ENCODE results near the gene CALB2. TPM values are rescaled to one million over a fixed set of nuclear protein-coding genes. Genes with fewer than 3 reads are reported as not detected.

Gene CALB2
- total and polyA plus RNA-seq, 2 donors (not counting 3 experiments of a cell fraction or from before 2014, with no cell fraction given) = not detected

GRCh38 chr16:71345031-71345430 lies 13.5 kb upstream of the CALB2 start:
- no peak for FAIRE-seq
- Histone ChIP-seq H3K79me2 (ENCODE audit: control insufficient read depth, insufficient read depth, low read length) (no peaks in the 10 kb centered on the region), H3K4me2 (ENCODE audit: insufficient read depth, low read length) (no peak overlapping the region), H3K9me1 (replicated peaks; ENCODE audit: control insufficient read depth, extremely low read depth, insufficient read depth, low read length) (no peaks in the 10 kb centered on the region), H3K27ac (ENCODE audit: insufficient read depth, low read depth, low read length) (no peak overlapping the region), H3K9me3 (replicated peaks; ENCODE audit: control insufficient read depth, insufficient read depth, low read length) (no peaks in the 10 kb centered on the region), H3K4me3 (replicated peaks in 1 of 3; ENCODE audit: insufficient read depth in 1 of 3, low read depth in 1 of 3, low read length in 3 of 3) (no peak overlapping the region), H4K20me1 (replicated peaks; ENCODE audit: control insufficient read depth, extremely low read depth, insufficient read depth, low read length) (no peaks in the 10 kb centered on the region), H3K36me3 (ENCODE audit: control insufficient read depth in 2 of 2, extremely low read depth in 1 of 2, insufficient read depth in 2 of 2, low read length in 2 of 2) (no peaks in the 10 kb centered on the region), H3K27me3 (ENCODE audit: control insufficient read depth in 2 of 2, insufficient read depth in 2 of 2, low read length in 2 of 2) (no peaks in the 10 kb centered on the region), H2AFZ (ENCODE audit: low read depth, low read length) (no peak overlapping the region), H3K9ac (replicated peaks; ENCODE audit: extremely low read depth, insufficient read depth, low read length) (no peak overlapping the region), H3K4me1 (ENCODE audit: control insufficient read depth, extremely low read depth, insufficient read depth, low read length) (no peaks in the 10 kb centered on the region)
- DNase-seq (ENCODE audit: low read depth, low spot score) = no peak
- POLR2A ChIA-PET = no interaction called here
- intact Hi-C loops (cut with micrococcal nuclease) = no loop called here
- no TSS peak for BruUV-seq (replicated peaks)
- CTCF ChIA-PET = interaction anchor here (2.8 kb wide), 1 partner anchor 33 kb away, joined by 8 read pairs; no protein-coding TSS in a partner anchor
- no peak for TF ChIP-seq FOS (IDR thresholded peaks at IDR 0.05; ENCODE audit: borderline replicate concordance, insufficient read depth, low read length)
- dilution Hi-C loops (cut with MboI; ENCODE audit: extremely low pct_ligation_motif_present, low sequenced_read_pairs) = no loop called here

- no peaks in the 10 kb centered on the region for H4K20me1 ChIP-seq (replicated peaks; ENCODE audit: control insufficient read depth, extremely low read depth, insufficient read depth, low read length)
- H3K9me3 ChIP-seq (replicated peaks; ENCODE audit: control insufficient read depth, insufficient read depth, low read length) = no peaks in the 10 kb centered on the region
- H3K79me2 ChIP-seq (ENCODE audit: control insufficient read depth, insufficient read depth, low read length) = no peaks in the 10 kb centered on the region
- H3K9me1 ChIP-seq (replicated peaks; ENCODE audit: control insufficient read depth, extremely low read depth, insufficient read depth, low read length) = no peaks in the 10 kb centered on the region
- H3K9ac ChIP-seq (replicated peaks; ENCODE audit: extremely low read depth, insufficient read depth, low read length) = no peak overlapping the region
- H3K36me3 ChIP-seq (ENCODE audit: control insufficient read depth in 2 of 2, extremely low read depth in 1 of 2, insufficient read depth in 2 of 2, low read length in 2 of 2) = no peaks in the 10 kb centered on the region
- FAIRE-seq (no peak), DNase-seq (ENCODE audit: low read depth, low spot score) (no peak)
- H3K27me3 ChIP-seq (ENCODE audit: control insufficient read depth in 2 of 2, insufficient read depth in 2 of 2, low read length in 2 of 2) = no peaks in the 10 kb centered on the region
- H3K4me2 ChIP-seq (ENCODE audit: insufficient read depth, low read length) = no peak overlapping the region
- H3K4me3 ChIP-seq (replicated peaks in 1 of 3; ENCODE audit: insufficient read depth in 1 of 3, low read depth in 1 of 3, low read length in 3 of 3) = no peak overlapping the region
- no peaks in the 10 kb centered on the region for H3K4me1 ChIP-seq (ENCODE audit: control insufficient read depth, extremely low read depth, insufficient read depth, low read length)
- no TSS peak for BruUV-seq (replicated peaks)
- H3K27ac ChIP-seq (ENCODE audit: insufficient read depth, low read depth, low read length) = no peak overlapping the region
- intact Hi-C loops (cut with micrococcal nuclease) = no loop called here
- ChIA-PET CTCF (interaction anchor here (2.8 kb wide), 1 partner anchor 35 kb away, joined by 8 read pairs; no protein-coding TSS in a partner anchor), POLR2A (no interaction called here)
- dilution Hi-C loops (cut with MboI; ENCODE audit: extremely low pct_ligation_motif_present, low sequenced_read_pairs) = no loop called here
- no peak overlapping the region for H2AFZ ChIP-seq (ENCODE audit: low read depth, low read length)
- TF ChIP-seq CTCF (IDR thresholded peaks at IDR 0.05; ENCODE audit: extremely low read depth in 1 of 2, insufficient read depth in 1 of 2, low read depth in 1 of 2, low read length in 2 of 2) (no peak), JUN (IDR thresholded peaks at IDR 0.05; ENCODE audit: borderline replicate concordance, insufficient read depth, insufficient read length, low read depth) (no peak), POLR2A (IDR thresholded peaks at IDR 0.05; ENCODE audit: low read depth, low read length) (no peak), MAX (IDR thresholded peaks at IDR 0.05; ENCODE audit: insufficient read depth, insufficient read length) (no peak), FOS (IDR thresholded peaks at IDR 0.05; ENCODE audit: borderline replicate concordance, insufficient read depth, low read length) (no peak), EZH2 (IDR thresholded peaks at IDR 0.05; ENCODE audit: borderline replicate concordance, low read depth, low read length, severe bottlenecking) (no peak), MYC (IDR thresholded peaks at IDR 0.05; ENCODE audit: low read depth, low read length) (no peak), GATA2 (IDR thresholded peaks at IDR 0.05; ENCODE audit: insufficient read depth, insufficient read length, low read depth, low read length) (no peak), POLR2AphosphoS5 (IDR thresholded peaks at IDR 0.05; ENCODE audit: insufficient read depth, low read depth, low read length) (no peak)
Measured at GRCh38 chr16:71347146-71347545, 11.4 kb upstream of the CALB2 start.
